Gastroesophageal sphincter (tissue), 4 donors: ENCODE results near the gene ALKBH3. TPM values are rescaled to one million over a fixed set of nuclear protein-coding genes. Genes with fewer than 3 reads are reported as not detected.
A peak's percentile ranks its signal among the peaks of the same experiment; 100 is the strongest.

Experiments used
- ATAC-seq: fragments of 150-250 bp; one replicate; pipeline ENCODE4 v1.9.1; 2016; ENCODE audit warnings: mild to moderate bottlenecking, moderate library complexity
- H3K27ac ChIP-seq, 4 donors: fragments of 200-600 bp; sonication (generic) in 3 of 4; 1 replicate in 3 of 4; 2 replicates in 1 of 4; pipeline ENCODE4 v1.5.1; 2016 to 2019
- H3K27me3 ChIP-seq: fragments of 200-600 bp; sonication (generic); one replicate; pipeline ENCODE4 v1.5.1; 2019
- H3K36me3 ChIP-seq, 2 donors: fragments of 200-600 bp; sonication (generic); one replicate each; pipeline ENCODE4 v1.5.1; 2019; ENCODE audit warnings: control low read depth in 1 of 2
- H3K4me1 ChIP-seq, 3 donors: fragments of 200-600 bp; sonication (generic); 1 replicate in 2 of 3; 2 replicates in 1 of 3; pipeline ENCODE4 v1.5.1; 2016 to 2019; ENCODE audit warnings: control low read depth in 2 of 3
- H3K4me3 ChIP-seq, 2 donors: fragments of 200-600 bp; sonication (generic); one replicate each; pipeline ENCODE4 v1.5.1; 2019; ENCODE audit warnings: mild to moderate bottlenecking in 1 of 2, moderate library complexity in 1 of 2
- H3K9me3 ChIP-seq, 3 donors: fragments of 200-600 bp; sonication (generic); one replicate each; pipeline ENCODE4 v1.5.1; 2017 to 2019; ENCODE audit warnings: control low read depth in 2 of 3
- EP300 ChIP-seq: sonication (generic); formaldehyde crosslinking; IDR thresholded peaks from one replicate; pipeline ENCODE4 v1.6.1; 2017; ENCODE audit warnings: antibody characterized with exemption, mild to moderate bottlenecking
- POLR2A ChIP-seq, 2 donors: fragments of 450-650 bp; IDR thresholded peaks; one replicate each; pipeline ENCODE4 v1.6.1; 2017; ENCODE audit warnings: antibody characterized with exemption in 2 of 2, mild to moderate bottlenecking in 2 of 2, moderate library complexity in 1 of 2
- POLR2AphosphoS5 ChIP-seq: sonication (generic); formaldehyde crosslinking; IDR thresholded peaks from one replicate; pipeline ENCODE4 v1.6.1; 2017; ENCODE audit warnings: antibody characterized with exemption
- WGBS, 2 donors: methylation state at CpG; one replicate each; pipeline ENCODE4 v1.1.5; 2018; ENCODE audit warnings: low coverage in 1 of 2; 5-methylcytosine and 5-hydroxymethylcytosine counted together
- total RNA-seq, 4 donors: library from RNA; depleted of rRNA; stranded (reverse); fragments of >200 nt; gene quantifications; one replicate each; pipeline ENCODE4 v1.1.0, GENCODE V29; 2016
- TF ChIP-seq, protein P1 (sequence below), 4 experiments: fragments of 200-600 bp in 2 of 4; fragments of 450-650 bp in 2 of 4; sonication (generic) in 1 of 4; IDR thresholded peaks; one replicate each; pipeline ENCODE4 v1.5.1; 2017 to 2019; ENCODE audit warnings: antibody characterized with exemption in 4 of 4, mild to moderate bottlenecking in 2 of 4, moderate library complexity in 2 of 4

ALKBH3 gene
- total RNA-seq, 4 donors from 2014 or later = 24.0 to 41.3 (median 37.1) TPM

DNA sequence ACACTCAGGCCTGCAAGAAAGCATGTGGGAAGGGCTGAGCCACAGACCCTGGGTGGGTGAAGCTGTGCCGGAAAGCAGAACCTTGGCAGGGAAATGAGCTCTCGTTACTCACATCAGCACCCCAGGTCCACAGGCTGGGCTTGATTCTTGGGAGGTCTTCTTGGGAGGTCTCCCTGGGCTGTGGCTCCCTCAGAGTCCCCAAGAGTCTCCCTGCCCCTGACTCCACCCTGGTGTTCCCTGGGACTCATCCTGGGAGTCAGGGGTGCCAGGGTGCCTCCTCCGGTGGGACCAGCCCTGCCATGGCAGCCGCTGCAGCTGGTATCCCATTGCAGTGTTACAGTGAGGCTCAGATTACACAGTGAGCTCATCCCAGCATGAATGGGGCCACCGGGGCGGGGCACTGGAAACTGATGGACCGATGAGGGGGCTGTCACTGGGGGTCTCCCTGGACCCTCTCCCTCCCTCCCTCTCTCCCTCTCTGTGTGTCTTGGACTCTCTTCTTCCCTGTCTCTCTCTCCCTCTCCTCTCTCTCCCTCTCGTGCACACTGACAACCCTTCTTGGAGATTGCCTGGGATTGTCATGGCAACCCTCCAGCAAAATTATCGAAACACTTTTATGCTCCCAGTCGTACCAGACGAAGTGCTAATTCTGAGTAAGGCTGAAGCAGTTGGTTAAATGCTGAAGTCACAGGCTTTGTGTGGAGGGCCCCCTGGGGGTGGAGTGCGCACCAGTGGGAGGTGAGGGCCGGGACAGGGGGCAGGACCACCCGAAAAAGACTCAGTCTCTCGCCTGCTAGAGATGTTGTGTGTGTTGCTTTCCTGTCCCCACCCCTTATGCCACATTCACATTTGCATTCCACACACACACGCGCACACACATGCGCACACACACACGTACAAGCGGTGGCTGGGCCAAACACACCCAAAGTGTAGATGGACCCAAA is 53.2 kb downstream of the ALKBH3 start:
- Histone ChIP-seq H3K27me3 (peaks cover 19% of the 10 kb centered on the region), H3K36me3 (no peaks in the 10 kb centered on the region), H3K4me1 (peaks cover 0 to 30% (median 3%) of the 10 kb centered on the region in 3 donors), H3K9me3 (no peaks in the 10 kb centered on the region), H3K27ac (no peak overlapping the region), H3K4me3 (no peak overlapping the region)
- TF ChIP-seq POLR2A (IDR thresholded peaks at IDR 0.05) (no peak), POLR2AphosphoS5 (no peak), EP300 (no peak)
- TF ChIP-seq, protein P1, sequence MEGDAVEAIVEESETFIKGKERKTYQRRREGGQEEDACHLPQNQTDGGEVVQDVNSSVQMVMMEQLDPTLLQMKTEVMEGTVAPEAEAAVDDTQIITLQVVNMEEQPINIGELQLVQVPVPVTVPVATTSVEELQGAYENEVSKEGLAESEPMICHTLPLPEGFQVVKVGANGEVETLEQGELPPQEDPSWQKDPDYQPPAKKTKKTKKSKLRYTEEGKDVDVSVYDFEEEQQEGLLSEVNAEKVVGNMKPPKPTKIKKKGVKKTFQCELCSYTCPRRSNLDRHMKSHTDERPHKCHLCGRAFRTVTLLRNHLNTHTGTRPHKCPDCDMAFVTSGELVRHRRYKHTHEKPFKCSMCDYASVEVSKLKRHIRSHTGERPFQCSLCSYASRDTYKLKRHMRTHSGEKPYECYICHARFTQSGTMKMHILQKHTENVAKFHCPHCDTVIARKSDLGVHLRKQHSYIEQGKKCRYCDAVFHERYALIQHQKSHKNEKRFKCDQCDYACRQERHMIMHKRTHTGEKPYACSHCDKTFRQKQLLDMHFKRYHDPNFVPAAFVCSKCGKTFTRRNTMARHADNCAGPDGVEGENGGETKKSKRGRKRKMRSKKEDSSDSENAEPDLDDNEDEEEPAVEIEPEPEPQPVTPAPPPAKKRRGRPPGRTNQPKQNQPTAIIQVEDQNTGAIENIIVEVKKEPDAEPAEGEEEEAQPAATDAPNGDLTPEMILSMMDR (IDR thresholded peaks at IDR 0.05) = no peak
- peak; percentile 11 for ATAC-seq
- WGBS, 2 donors = 18 to 25% methylated on average over 5 to 11 of the region's 20 CpGs

DNA sequence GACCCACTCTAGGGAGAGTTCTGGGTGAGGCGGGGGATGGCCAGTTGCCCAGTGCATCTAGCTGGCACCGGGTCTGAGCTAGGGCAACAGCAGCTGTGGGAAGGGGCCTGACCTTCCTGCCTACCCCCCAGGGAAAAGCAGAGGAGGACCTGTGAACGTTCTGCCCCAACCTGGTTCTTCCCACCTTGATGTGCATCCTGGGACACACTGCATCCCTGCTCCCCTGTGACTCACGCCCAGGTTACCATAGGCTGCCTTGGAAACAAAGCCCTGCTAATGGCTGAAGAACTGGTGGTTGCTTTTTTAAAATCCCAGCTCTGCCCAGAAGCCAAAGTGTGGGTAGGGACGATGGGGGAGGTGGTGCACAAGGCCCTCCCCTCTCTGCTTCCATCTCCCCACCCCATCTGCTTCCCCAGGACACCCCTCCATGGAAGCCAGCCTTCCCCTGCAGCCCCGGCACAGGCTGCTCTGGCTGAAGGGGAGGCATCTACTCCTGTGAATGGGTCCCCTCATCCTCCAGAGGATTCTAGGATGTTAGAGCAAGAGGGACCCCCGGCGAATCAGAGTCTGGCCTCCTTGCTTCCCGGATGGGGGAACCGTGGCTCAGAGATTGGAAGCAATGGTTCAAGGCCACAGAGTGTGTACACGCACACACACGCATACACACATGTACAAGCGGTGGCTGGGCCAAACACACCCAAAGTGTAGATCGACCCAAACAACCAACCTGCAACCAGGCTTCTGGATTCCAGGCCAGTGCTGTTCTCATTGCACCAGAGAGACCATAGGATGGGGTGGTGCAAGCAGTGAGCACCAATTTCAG is 54.2 kb downstream of the ALKBH3 start:
- TF ChIP-seq, protein P1 (IDR thresholded peaks at IDR 0.05) = no peak
- TF ChIP-seq EP300 (no peak), POLR2AphosphoS5 (no peak), POLR2A (IDR thresholded peaks at IDR 0.05) (no peak)
- WGBS, 2 donors = 49 to 80% methylated on average over 2 of the region's 14 CpGs
- H3K9me3 ChIP-seq = no peaks in the 10 kb centered on the region
- peaks cover 19% of the 10 kb centered on the region for H3K27me3 ChIP-seq
- H3K27ac ChIP-seq = no peak overlapping the region
- H3K4me3 ChIP-seq = no peak overlapping the region
- peak; percentile 2 for ATAC-seq
- no peaks in the 10 kb centered on the region for H3K36me3 ChIP-seq
- H3K4me1 ChIP-seq = peaks cover 0 to 30% (median 3%) of the 10 kb centered on the region in 3 donors

DNA sequence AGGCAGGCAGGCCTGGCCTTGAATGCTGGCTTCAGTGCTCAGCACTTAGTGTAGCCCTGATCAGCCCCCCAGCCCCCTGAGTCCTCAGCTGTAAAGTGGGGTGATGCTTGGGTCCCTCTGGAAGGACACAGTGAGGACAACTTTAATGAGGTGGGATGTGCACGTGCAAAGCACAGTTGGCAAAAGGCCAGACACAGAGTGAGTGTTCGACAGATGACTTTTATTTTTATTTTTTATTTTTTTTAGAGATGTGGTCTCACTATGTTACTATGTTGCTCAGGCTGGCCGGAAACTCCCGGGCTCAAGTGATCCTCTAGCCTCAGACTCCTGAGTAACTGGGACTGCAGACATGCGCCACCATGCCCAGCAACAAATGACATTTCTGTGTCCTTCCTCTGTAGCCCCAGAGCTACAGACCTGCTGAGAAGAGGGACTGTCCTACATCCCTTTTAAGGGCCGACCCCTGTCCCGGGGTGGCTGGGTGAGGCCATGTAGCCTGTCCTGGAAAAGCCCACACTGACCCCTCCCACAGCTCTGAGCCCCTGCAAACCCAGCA is 54.9 kb downstream of the ALKBH3 start:
- TF ChIP-seq EP300 = no peak
- TF ChIP-seq, protein P1 (IDR thresholded peaks at IDR 0.05) = no peak
- no peak for TF ChIP-seq POLR2AphosphoS5
- no peak for TF ChIP-seq POLR2A (IDR thresholded peaks at IDR 0.05)
- peaks cover 0 to 30% (median 3%) of the 10 kb centered on the region in 3 donors for H3K4me1 ChIP-seq
- 78% methylated on average over 5 to 7 of the region's 7 CpGs for WGBS, 2 donors
- peaks cover 19% of the 10 kb centered on the region for H3K27me3 ChIP-seq
- no peak overlapping the region for H3K4me3 ChIP-seq
- H3K27ac ChIP-seq = no peak overlapping the region
- no peaks in the 10 kb centered on the region for H3K9me3 ChIP-seq
- ATAC-seq = no peak
- no peaks in the 10 kb centered on the region for H3K36me3 ChIP-seq

DNA sequence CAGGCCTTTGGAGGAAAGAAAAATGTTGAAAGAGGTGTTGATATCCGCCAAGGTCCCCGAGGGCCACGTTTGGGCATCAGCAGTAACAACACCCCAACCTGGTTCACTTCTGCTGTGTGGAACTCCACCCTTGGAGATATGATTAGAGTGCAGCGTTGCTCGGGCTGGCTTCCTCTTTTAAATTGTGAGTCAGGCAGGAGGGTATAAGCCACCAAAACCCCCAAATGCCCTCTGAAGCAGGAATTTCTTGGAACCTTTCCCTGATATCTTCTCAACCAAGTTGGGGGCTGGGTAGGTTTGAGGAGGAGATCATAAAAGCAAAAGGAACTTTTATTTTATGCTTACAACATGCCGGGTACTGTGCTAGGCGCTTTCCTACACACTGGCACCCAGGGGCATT is 55.4 kb downstream of the ALKBH3 start:
- H3K36me3 ChIP-seq = no peaks in the 10 kb centered on the region
- H3K9me3 ChIP-seq = no peaks in the 10 kb centered on the region
- H3K27me3 ChIP-seq = peaks cover 19% of the 10 kb centered on the region
- TF ChIP-seq POLR2AphosphoS5 = no peak
- no peak for TF ChIP-seq POLR2A (IDR thresholded peaks at IDR 0.05)
- H3K4me3 ChIP-seq = no peak overlapping the region
- WGBS, 2 donors = 60 to 80% methylated on average over 1 to 2 of the region's 7 CpGs
- ATAC-seq = no peak
- no peak overlapping the region for H3K27ac ChIP-seq
- peaks cover 0 to 28% (median 3%) of the 10 kb centered on the region in 3 donors for H3K4me1 ChIP-seq
